Erythroblast (primary cell): ENCODE measurements around the gene ZDHHC1.

Source experiments
- GATA1 ChIP-seq: IDR thresholded peaks from 2 replicates; pipeline ENCODE4 v1.6.1; 2011; ENCODE audit warnings: low read depth, mild to moderate bottlenecking, control low read depth, low read length, moderate library complexity
- POLR2A ChIP-seq: IDR thresholded peaks from 2 replicates; pipeline ENCODE4 v1.6.1; 2011; ENCODE audit warnings: mild to moderate bottlenecking, low read length

DNA sequence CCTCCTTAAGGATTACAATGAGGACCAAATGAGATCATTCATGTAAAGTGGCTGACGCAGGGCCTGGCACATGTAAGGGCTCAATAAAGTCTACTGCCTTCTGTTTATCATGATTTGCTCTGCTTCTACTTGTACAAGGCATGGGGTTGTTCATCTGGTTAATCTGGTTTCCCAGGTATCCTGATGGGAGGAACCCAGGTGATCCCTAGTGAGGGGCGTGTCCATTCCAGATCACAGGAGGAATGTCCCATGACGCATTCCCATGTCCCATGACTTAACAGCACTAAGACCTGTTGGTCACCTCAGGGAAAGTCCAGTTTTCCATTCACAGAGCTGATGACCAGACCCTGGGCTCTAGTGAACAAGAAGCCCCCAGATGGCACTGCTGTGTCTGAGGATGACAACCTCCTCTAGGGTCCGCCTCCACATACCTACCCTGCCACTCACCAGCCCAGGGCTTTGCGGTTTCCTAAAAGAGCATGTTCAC is 11.5 kb downstream of the ZDHHC1 start:
- TF ChIP-seq POLR2A (no peak), GATA1 (no peak)
